Kidney tubule cell (primary cell): ENCODE measurements around the gene INPP4A.

Source experiments
- DNase-seq: peaks from one replicate; pipeline ENCODE4 v3.0.0-alpha.2; 2018; ENCODE audit warnings: low spot score

INPP4A gene

DNA sequence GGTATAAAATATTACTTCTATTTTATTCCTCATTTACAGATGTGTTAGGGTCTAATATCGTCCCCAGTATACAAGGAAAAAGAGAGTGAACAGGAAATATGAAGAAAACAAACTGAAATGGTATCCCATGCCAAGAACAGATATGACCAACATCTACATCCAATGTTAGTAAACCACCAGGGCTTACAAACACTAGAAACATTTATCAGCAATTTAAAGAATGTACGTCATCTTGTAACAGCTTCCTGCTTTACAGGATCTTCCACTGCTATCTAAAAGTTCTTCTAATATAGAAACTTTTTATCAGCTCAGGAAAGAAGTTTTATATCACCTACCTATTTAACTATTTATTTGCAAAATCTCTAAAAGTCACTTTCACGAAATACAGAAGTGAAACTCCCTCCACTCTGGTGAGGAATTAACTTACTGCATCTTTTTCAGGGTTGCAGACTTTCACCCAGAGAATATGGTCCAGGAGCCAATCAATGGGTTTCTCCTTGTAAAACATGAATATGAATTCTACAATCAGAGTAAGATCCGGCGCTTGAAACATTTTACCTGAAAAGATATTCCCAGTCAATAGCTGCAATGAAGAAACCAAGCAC is 198.9 kb downstream of the INPP4A start:
- DNase-seq, result no peak
